Testis (tissue), 3 donors: Measurements from ENCODE around the gene EPHA4. TPM values are rescaled to one million over a fixed set of nuclear protein-coding genes. Genes with fewer than 3 reads are reported as not detected.

Experiments
- DNase-seq: peaks from one replicate; pipeline ENCODE4 v3.0.0-alpha.2; 2019
- H3K27ac ChIP-seq, 2 donors: fragments of 200-600 bp; sonication (generic); one replicate each; pipeline ENCODE4 v1.5.1; 2019
- H3K27me3 ChIP-seq: fragments of 200-600 bp; sonication (generic); one replicate; pipeline ENCODE4 v1.5.1; 2019
- H3K36me3 ChIP-seq: fragments of 200-600 bp; sonication (generic); one replicate; pipeline ENCODE4 v1.5.1; 2017; ENCODE audit warnings: low read depth; ENCODE audit errors: missing control alignments
- H3K4me1 ChIP-seq: fragments of 200-600 bp; sonication (generic); one replicate; pipeline ENCODE4 v1.5.1; 2019
- H3K4me3 ChIP-seq, 2 donors: fragments of 200-600 bp; sonication (generic); one replicate each; pipeline ENCODE4 v1.5.1; 2017 to 2019
- H3K9me3 ChIP-seq: fragments of 200-600 bp; sonication (generic); one replicate; pipeline ENCODE4 v1.5.1; 2017
- CTCF ChIP-seq, 3 experiments: fragments of 450-650 bp in 2 of 3; fragments of 200-600 bp in 1 of 3; sonication (generic) in 1 of 3; IDR thresholded peaks; one replicate each; pipeline ENCODE4 v1.5.1; 2016 to 2019; ENCODE audit warnings: antibody characterized with exemption in 3 of 3, mild to moderate bottlenecking in 2 of 3, moderate library complexity in 1 of 3
- POLR2A ChIP-seq: fragments of 450-650 bp; IDR thresholded peaks from one replicate; pipeline ENCODE4 v1.6.1; 2017; ENCODE audit warnings: antibody characterized with exemption, mild to moderate bottlenecking, moderate library complexity
- WGBS, 2 donors: methylation state at CpG; one replicate each; pipeline ENCODE4 v1.1.5; 2018; 5-methylcytosine and 5-hydroxymethylcytosine counted together
- intact Hi-C: fragments of 100-400 bp; cut with DNase I; formaldehyde crosslinking; loops from one replicate; pipeline ENCODE4 v1.15.1; 2023; ENCODE audit warnings: low total_unique reads
- polyA plus RNA-seq: library from polyadenylated mRNA; stranded (reverse); fragments of 350-450 nt; fragmentation: Illumina TruSeq; extraction: RNeasy Lipid Tissue Mini Kit (QIAGEN cat#74804); gene quantifications from one replicate; pipeline ENCODE4 v1.2.3, GENCODE V29; 2014; ENCODE audit warnings: low read depth, low replicate concordance; ENCODE audit not compliant: insufficient read depth
- total RNA-seq, 2 donors: library from RNA; depleted of rRNA; stranded (reverse); fragments of >200 nt; gene quantifications; one replicate each; pipeline ENCODE4 v1.2.3, GENCODE V29; 2016

Gene EPHA4
- total and polyA plus RNA-seq, 3 donors from 2014 or later, result 47.4 to 139 (median 134) TPM

- no peaks in the 10 kb centered on the region for H3K9me3 ChIP-seq
- intact Hi-C loops, result no loop called here
- no peaks in the 10 kb centered on the region for H3K27me3 ChIP-seq
- 77 to 83% methylated on average over 3 of the region's 3 CpGs for WGBS, 2 donors
- no peak overlapping the region for H3K27ac ChIP-seq
- DNase-seq, result no peak
- no peaks in the 10 kb centered on the region for H3K4me1 ChIP-seq
- H3K36me3 ChIP-seq, result no peaks in the 10 kb centered on the region
- TF ChIP-seq POLR2A (no peak), CTCF (IDR thresholded peaks at IDR 0.05) (no peak)
- no peak overlapping the region for H3K4me3 ChIP-seq
These were observed 148.8 kb downstream of the EPHA4 start for GRCh38 chr2:221423210-221423804.

- no peaks in the 10 kb centered on the region for H3K27me3 ChIP-seq
- H3K36me3 ChIP-seq, result no peaks in the 10 kb centered on the region
- H3K4me1 ChIP-seq, result no peaks in the 10 kb centered on the region
- H3K4me3 ChIP-seq, result no peak overlapping the region
- no peak for TF ChIP-seq POLR2A
- no peak for TF ChIP-seq CTCF (IDR thresholded peaks at IDR 0.05)
- DNase-seq, result no peak
- no peak overlapping the region for H3K27ac ChIP-seq
- no peaks in the 10 kb centered on the region for H3K9me3 ChIP-seq
- 83 to 88% methylated on average over 4 of the region's 4 CpGs for WGBS, 2 donors
- intact Hi-C loops, result no loop called here
These were observed 149.4 kb downstream of the EPHA4 start for GRCh38 chr2:221422516-221423209.

DNA sequence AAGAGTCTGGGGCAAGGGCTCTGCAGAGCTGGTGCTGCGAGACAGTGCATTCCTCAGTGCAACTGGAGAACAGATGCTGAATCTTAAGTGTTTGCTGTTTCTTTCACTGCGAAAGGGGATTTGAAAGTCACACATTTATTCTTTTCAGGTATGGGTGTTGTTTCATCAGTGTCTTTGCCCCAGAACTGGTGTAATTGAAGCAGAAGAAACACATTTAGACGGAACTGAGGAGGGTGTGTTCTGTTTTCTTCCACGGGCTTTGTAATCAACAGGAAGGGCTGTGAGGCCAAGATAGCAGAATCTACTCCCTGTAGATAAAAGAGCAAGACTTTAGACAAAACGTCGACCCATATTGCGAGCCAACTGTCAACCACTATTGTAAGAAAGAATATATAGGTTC is 151.9 kb downstream of the EPHA4 start:
- no peak for DNase-seq
- intact Hi-C loops, result no loop called here
- WGBS, 2 donors, result 43 to 51% methylated on average over 7 of the region's 7 CpGs

GRCh38 chr2:221415789-221416188 is 156.3 kb downstream of the EPHA4 start:
- WGBS, 2 donors, result 95% methylated on average over 5 of the region's 5 CpGs

More for the DNA sequence above, 151.9 kb downstream of the EPHA4 start:
- Histone ChIP-seq H3K9me3 (no peaks in the 10 kb centered on the region), H3K27ac (no peak overlapping the region), H3K4me1 (no peaks in the 10 kb centered on the region), H3K4me3 (no peak overlapping the region), H3K36me3 (no peaks in the 10 kb centered on the region), H3K27me3 (no peaks in the 10 kb centered on the region)
- no peak for TF ChIP-seq POLR2A
- no peak for TF ChIP-seq CTCF (IDR thresholded peaks at IDR 0.05)

More at GRCh38 chr2:221415789-221416188, 156.3 kb downstream of the EPHA4 start:
- no peaks in the 10 kb centered on the region for H3K36me3 ChIP-seq
- TF ChIP-seq POLR2A, result no peak
- no peak for TF ChIP-seq CTCF (IDR thresholded peaks at IDR 0.05)
- no peaks in the 10 kb centered on the region for H3K27me3 ChIP-seq
- no peaks in the 10 kb centered on the region for H3K4me1 ChIP-seq
- H3K4me3 ChIP-seq, result no peak overlapping the region
- no peak overlapping the region for H3K27ac ChIP-seq
- intact Hi-C loops, result no loop called here
- no peaks in the 10 kb centered on the region for H3K9me3 ChIP-seq
- no peak for DNase-seq
